AG04449 (cell line): Measurements from ENCODE around the gene PLXNB2.
"Not testable (repeated sequence)": the region's sequence is repeated elsewhere in the genome, so short reads cannot be mapped to it uniquely, and the experiment has no call there.

Source experiments
- CTCF ChIA-PET: fragments of 350-600 bp; formaldehyde crosslinking; extraction: SDS; loops from one replicate; lab custom pipeline; 2021; ENCODE audit warnings: antibody characterized with exemption; lab: Yijun Ruan, JAX
- POLR2A ChIA-PET: fragments of 400-600, 350-600 bp; formaldehyde crosslinking; extraction: SDS; loops from one replicate; lab custom pipeline; 2020; ENCODE audit warnings: antibody characterized with exemption, inconsistent platforms; lab: Yijun Ruan, JAX
- DNase-seq: peaks from one replicate; pipeline ENCODE4 v3.0.0-alpha.2; 2010; ENCODE audit warnings: low read depth, low spot score
- H3K4me3 ChIP-seq: 2 replicates; pipeline ENCODE4 v1.5.1; 2011; ENCODE audit warnings: low read depth, mild to moderate bottlenecking, control low read depth, low read length
- CTCF ChIP-seq: IDR thresholded peaks from one replicate; pipeline ENCODE4 v1.5.1; 2011; ENCODE audit warnings: mild to moderate bottlenecking, moderate library complexity, low read length, control low read depth, inconsistent platforms; ENCODE audit not compliant: insufficient read depth; ENCODE audit errors: missing control alignments

PLXNB2 gene

GRCh38 chr22:50326956-50327710, 19.7 kb upstream of the PLXNB2 start, which contains the start of gene DENND6B:
Gene DENND6B, minus strand, starts transcription at chr22:50327012. Its CDS starts 24 bp downstream, at chr22:50326988.
- CTCF ChIA-PET: interaction anchor here (0.6 to 7.1 kb wide), 27 partner anchors 9 to 90 kb away, joined by 3 to 81 read pairs (median 4); partner anchors contain the start of genes HDAC10, MAPK12 and PLXNB2
- no peak for DNase-seq
- peak within 1 kb of the TSS; percentile 66 for H3K4me3 ChIP-seq
- POLR2A ChIA-PET: interaction anchor here (0.9 to 1.2 kb wide), 2 partner anchors 54 to 83 kb away, joined by 3 read pairs; partner anchors contain the start of gene TUBGCP6
- peak; percentile 15 for TF ChIP-seq CTCF

DNA sequence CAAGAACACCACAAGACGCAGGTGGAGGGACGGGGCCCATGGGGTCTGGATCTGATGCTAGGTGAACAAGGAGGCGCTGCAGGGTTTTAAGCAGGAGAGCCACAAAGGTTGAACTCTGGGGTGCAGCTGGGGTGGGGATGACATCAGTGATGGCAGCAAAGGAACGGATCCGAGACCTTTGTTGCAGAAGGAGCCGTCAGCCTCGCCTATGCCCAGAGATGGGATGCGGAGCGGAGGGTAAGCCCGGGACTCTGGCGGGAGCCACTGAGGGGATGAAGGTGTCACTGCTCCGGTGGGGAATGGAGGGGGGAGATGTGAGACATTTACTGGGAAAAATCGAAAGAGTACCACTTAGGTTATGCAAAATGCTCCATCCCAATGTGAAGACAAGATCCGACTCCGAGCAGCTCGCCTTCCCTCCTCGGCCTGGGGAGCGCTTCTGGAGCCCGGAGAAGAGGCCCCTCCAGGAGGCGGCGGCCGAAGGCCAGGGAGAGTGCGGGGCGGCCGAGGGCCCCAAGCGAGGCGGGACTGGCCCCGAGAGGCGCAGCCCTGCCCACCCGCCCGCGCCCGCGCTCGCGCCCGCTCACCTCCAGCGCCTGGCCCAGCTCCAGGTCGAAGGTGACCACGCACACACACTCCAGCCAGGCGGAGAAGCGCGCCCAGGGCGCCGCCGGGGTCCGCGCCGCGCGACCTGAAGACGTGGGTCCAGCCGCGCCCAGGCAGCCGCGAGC, 18.9 kb upstream of the PLXNB2 start:
- POLR2A ChIA-PET: interaction anchor here (0.8 to 1.2 kb wide), 3 partner anchors 17 to 82 kb away, joined by 3 to 5 read pairs (median 3); partner anchors contain the start of genes HDAC10 and TUBGCP6
- DNase-seq: no peak
- peak overlapping the region; percentile 65 for H3K4me3 ChIP-seq
- no peak for TF ChIP-seq CTCF
- CTCF ChIA-PET: interaction anchor here (0.6 to 7.1 kb wide), 24 partner anchors 8 to 87 kb away, joined by 3 to 81 read pairs (median 4); partner anchors contain the start of genes HDAC10 and MAPK12

GRCh38 chr22:50325444-50326224, 18.2 kb upstream of the PLXNB2 start:
- no peak for DNase-seq
- CTCF ChIA-PET: interaction anchor here (0.6 to 7.1 kb wide), 24 partner anchors 8 to 88 kb away, joined by 3 to 81 read pairs (median 4); partner anchors contain the start of genes HDAC10 and MAPK12
- peak overlapping the region; percentile 65 for H3K4me3 ChIP-seq
- TF ChIP-seq CTCF: no peak
- POLR2A ChIA-PET: interaction anchor here (0.8 to 1.2 kb wide), 3 partner anchors 16 to 81 kb away, joined by 3 to 5 read pairs (median 3); partner anchors contain the start of genes HDAC10 and TUBGCP6

GRCh38 chr22:50323900-50324299, 16.5 kb upstream of the PLXNB2 start:
- no peak for TF ChIP-seq CTCF
- POLR2A ChIA-PET: interaction anchor here (0.9 kb wide), 1 partner anchor 14 kb away, joined by 4 read pairs; no protein-coding TSS in a partner anchor
- CTCF ChIA-PET: interaction anchor here (1.1 to 7.1 kb wide), 10 partner anchors 10 to 82 kb away, joined by 3 to 81 read pairs (median 6); partner anchors contain the start of gene HDAC10
- DNase-seq: no peak
- H3K4me3 ChIP-seq: no peak overlapping the region

GRCh38 chr22:50322382-50323104, 15.1 kb upstream of the PLXNB2 start:
- POLR2A ChIA-PET: not testable (repeated sequence)
- CTCF ChIA-PET: interaction anchor here (1.0 to 3.5 kb wide), 7 partner anchors 19 to 81 kb away, joined by 4 to 13 read pairs (median 11); no protein-coding TSS in a partner anchor

More at GRCh38 chr22:50322382-50323104, 15.1 kb upstream of the PLXNB2 start:
- not testable (repeated sequence) for DNase-seq, H3K4me3 ChIP-seq
